ENCODE results near the gene MAML1.

MAML1 gene

GRCh38 chr5:179762079-179762780 lies 29.6 kb downstream of the MAML1 start:
- no peak for TF ChIP-seq CTCF (IDR thresholded peaks at IDR 0.05; ENCODE audit: control extremely low read depth, extremely low read depth, low read depth, missing control alignments)
- DNase-seq (ENCODE audit: extremely low spot score) = peak; percentile 48
- ChIA-PET POLR2A (no interaction called here), CTCF (interaction anchor here (0.7 to 4.6 kb wide), 34 partner anchors 8 to 213 kb away, joined by 3 to 49 read pairs (median 4); partner anchors contain the start of genes CBY3, HNRNPH1, LTC4S and MAML1)

GRCh38 chr5:179762781-179763176 lies 30.2 kb downstream of the MAML1 start:
- CTCF ChIA-PET = interaction anchor here (0.7 to 4.6 kb wide), 34 partner anchors 9 to 566 kb away, joined by 3 to 49 read pairs (median 4); partner anchors contain the start of genes CBY3, HNRNPH1, LTC4S and MAML1
- DNase-seq (ENCODE audit: extremely low spot score) = no peak
- POLR2A ChIA-PET = interaction anchor here (0.8 kb wide), 1 partner anchor 12 kb away, joined by 3 read pairs; no protein-coding TSS in a partner anchor
- TF ChIP-seq CTCF (IDR thresholded peaks at IDR 0.05; ENCODE audit: control extremely low read depth, extremely low read depth, low read depth, missing control alignments) = no peak

GRCh38 chr5:179763215-179763945 lies 30.8 kb downstream of the MAML1 start:
- TF ChIP-seq CTCF (IDR thresholded peaks at IDR 0.05; ENCODE audit: control extremely low read depth, extremely low read depth, low read depth, missing control alignments) = peak; percentile 84
- CTCF ChIA-PET = interaction anchor here (0.8 to 4.6 kb wide), 32 partner anchors 8 to 565 kb away, joined by 3 to 49 read pairs (median 4); partner anchors contain the start of genes HNRNPH1, LTC4S, MAML1 and MRNIP
- peak; percentile 73 for DNase-seq (ENCODE audit: extremely low spot score)
- POLR2A ChIA-PET = interaction anchor here (0.6 to 0.8 kb wide), 2 partner anchors 13 to 19 kb away, joined by 3 read pairs; no protein-coding TSS in a partner anchor

- DNase-seq (ENCODE audit: extremely low spot score) = no peak
- ChIA-PET POLR2A (no interaction called here), CTCF (interaction anchor here (1.2 to 4.6 kb wide), 10 partner anchors 10 to 294 kb away, joined by 3 to 49 read pairs (median 20); partner anchors contain the start of genes LTC4S and MAML1)
- no peak for TF ChIP-seq CTCF (IDR thresholded peaks at IDR 0.05; ENCODE audit: control extremely low read depth, extremely low read depth, low read depth, missing control alignments)
These were observed 31.4 kb downstream of the MAML1 start for GRCh38 chr5:179764056-179764455.

GRCh38 chr5:179765400-179765799 lies 32.8 kb downstream of the MAML1 start:
- ChIA-PET CTCF (interaction anchor here (4.0 kb wide), 2 partner anchors 10 to 12 kb away, joined by 28 to 34 read pairs; no protein-coding TSS in a partner anchor), POLR2A (no interaction called here)
- no peak for DNase-seq (ENCODE audit: extremely low spot score)
- no peak for TF ChIP-seq CTCF (IDR thresholded peaks at IDR 0.05; ENCODE audit: control extremely low read depth, extremely low read depth, low read depth, missing control alignments)

- TF ChIP-seq CTCF (IDR thresholded peaks at IDR 0.05; ENCODE audit: control extremely low read depth, extremely low read depth, low read depth, missing control alignments) = no peak
- ChIA-PET POLR2A (no interaction called here), CTCF (no interaction called here)
- DNase-seq (ENCODE audit: extremely low spot score) = no peak
These were observed 33.6 kb downstream of the MAML1 start for GRCh38 chr5:179766021-179766725.
